ENCODE data around the gene ALDH1A3.

ALDH1A3 gene

DNA sequence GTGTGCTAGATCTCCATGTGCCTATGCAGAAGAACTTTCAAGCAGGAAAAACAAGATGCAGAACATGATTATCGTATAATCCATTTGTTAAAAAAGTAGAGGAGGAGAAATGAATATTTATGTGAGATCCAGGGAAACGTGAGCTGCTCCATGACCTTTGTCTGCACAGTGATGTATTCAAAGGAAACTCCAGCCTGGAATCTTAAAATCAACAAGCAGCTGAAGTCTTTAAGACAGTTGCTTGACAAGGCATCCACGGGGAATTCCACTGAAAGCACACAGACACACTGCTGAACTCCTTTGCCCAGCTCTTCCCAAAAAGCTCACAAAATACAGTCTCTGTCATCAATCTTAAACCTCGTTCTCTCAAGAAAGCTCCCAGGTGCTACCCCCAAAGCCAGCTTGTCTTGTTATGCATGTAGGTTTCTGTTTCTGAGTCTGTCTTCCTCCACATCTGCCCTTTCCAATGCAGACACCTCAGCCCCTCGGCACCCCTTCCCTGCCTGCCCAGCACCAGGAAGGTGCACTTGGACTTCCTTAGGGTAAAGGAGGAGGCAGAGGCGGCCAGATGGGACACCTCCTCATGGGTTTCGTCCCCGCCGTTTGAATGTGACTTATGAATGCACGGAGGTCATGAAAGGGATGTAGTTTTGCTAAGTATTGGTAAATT is 68.3 kb downstream of the ALDH1A3 start:
- H3K9me3 ChIP-seq (ENCODE audit: low read depth, low read length): no peaks in the 10 kb centered on the region
- no peak overlapping the region for H3K27ac ChIP-seq
- no peaks in the 10 kb centered on the region for H3K36me3 ChIP-seq (ENCODE audit: insufficient read depth, low read length)
- H3K9ac ChIP-seq (ENCODE audit: insufficient read length): no peak overlapping the region
- no peak for DNase-seq (ENCODE audit: low read depth, low spot score)
- TF ChIP-seq EZH2 (IDR thresholded peaks at IDR 0.05) (no peak), FOXP2 (optimal IDR thresholded peaks at IDR 0.05; ENCODE audit: control extremely low read depth, extremely low read length, insufficient read depth) (no peak), POLR2AphosphoS5 (IDR thresholded peaks at IDR 0.05; ENCODE audit: borderline replicate concordance, low read depth, low read length) (no peak)
- no peak overlapping the region for H3K4me3 ChIP-seq

DNA sequence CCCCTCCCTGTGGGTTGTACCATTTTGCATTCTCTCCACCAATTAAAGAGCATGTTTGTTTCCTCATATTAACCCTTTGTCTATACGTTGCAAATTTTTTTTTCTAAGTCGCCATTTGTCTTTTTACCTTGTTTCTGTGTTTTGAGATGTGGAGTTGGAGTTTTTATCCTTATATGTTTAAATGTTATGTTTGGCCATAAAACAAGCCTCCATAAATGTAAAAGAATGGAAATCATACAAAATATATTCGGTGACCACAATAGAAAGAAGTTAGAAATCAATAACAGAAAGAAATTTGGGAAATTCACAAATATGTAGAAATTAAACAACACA is 68.8 kb downstream of the ALDH1A3 start:
- H3K27ac ChIP-seq: no peak overlapping the region

DNA sequence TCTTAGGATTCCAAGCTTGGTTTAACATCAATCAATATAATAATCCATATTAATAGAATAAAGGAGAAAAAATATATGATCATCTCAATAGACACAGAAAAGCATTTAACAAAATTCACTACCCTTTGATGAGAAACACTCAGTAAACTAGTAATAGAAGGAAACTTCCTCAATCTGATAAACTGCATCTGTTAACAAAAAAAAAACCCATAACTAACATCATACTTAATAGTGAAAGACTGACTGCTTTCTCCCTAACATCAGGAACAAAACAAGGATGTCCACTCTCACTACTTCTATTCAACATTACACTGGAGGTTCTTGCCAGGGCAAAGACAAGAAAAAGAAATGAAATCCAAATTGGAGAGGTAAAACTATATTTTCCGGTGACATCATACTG is 70.1 kb downstream of the ALDH1A3 start:
- no peaks in the 10 kb centered on the region for H3K36me3 ChIP-seq (ENCODE audit: insufficient read depth, low read length)
- H3K9me3 ChIP-seq (ENCODE audit: low read depth, low read length): no peaks in the 10 kb centered on the region
- TF ChIP-seq EZH2 (IDR thresholded peaks at IDR 0.05): no peak
- no peak for TF ChIP-seq FOXP2 (optimal IDR thresholded peaks at IDR 0.05; ENCODE audit: control extremely low read depth, extremely low read length, insufficient read depth)
- TF ChIP-seq POLR2AphosphoS5 (IDR thresholded peaks at IDR 0.05; ENCODE audit: borderline replicate concordance, low read depth, low read length): no peak
- DNase-seq (ENCODE audit: low read depth, low spot score): no peak
- no peak overlapping the region for H3K27ac ChIP-seq
- no peak overlapping the region for H3K9ac ChIP-seq (ENCODE audit: insufficient read length)
- H3K4me3 ChIP-seq: no peak overlapping the region

More for the DNA sequence above, 68.8 kb downstream of the ALDH1A3 start:
- no peaks in the 10 kb centered on the region for H3K9me3 ChIP-seq (ENCODE audit: low read depth, low read length)
- H3K4me3 ChIP-seq: no peak overlapping the region
- DNase-seq (ENCODE audit: low read depth, low spot score): no peak
- H3K36me3 ChIP-seq (ENCODE audit: insufficient read depth, low read length): no peaks in the 10 kb centered on the region
- no peak overlapping the region for H3K9ac ChIP-seq (ENCODE audit: insufficient read length)
- no peak for TF ChIP-seq EZH2 (IDR thresholded peaks at IDR 0.05)
- TF ChIP-seq POLR2AphosphoS5 (IDR thresholded peaks at IDR 0.05; ENCODE audit: borderline replicate concordance, low read depth, low read length): no peak
- no peak for TF ChIP-seq FOXP2 (optimal IDR thresholded peaks at IDR 0.05; ENCODE audit: control extremely low read depth, extremely low read length, insufficient read depth)

DNA sequence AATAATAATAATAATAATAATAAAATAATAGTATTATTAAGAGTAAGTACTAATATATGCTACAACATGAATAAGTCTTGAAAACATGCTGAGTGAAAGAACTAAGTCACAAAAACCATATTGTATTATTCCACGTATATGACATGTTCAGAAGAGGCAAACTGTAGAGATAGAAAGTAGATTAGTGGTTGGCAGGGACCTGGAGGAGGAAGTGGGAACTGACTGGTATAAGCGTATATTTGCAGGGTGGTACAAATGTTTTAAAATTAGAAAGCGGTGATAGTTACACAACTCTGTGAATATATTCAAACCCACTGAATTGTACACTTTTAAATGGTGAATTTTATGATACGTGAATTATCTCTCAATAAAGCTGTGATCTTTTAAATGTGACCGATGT is 72.3 kb downstream of the ALDH1A3 start:
- H3K36me3 ChIP-seq (ENCODE audit: insufficient read depth, low read length): no peaks in the 10 kb centered on the region
- no peak overlapping the region for H3K27ac ChIP-seq
- H3K9ac ChIP-seq (ENCODE audit: insufficient read length): no peak overlapping the region
- no peak overlapping the region for H3K4me3 ChIP-seq
- DNase-seq (ENCODE audit: low read depth, low spot score): no peak
- H3K9me3 ChIP-seq (ENCODE audit: low read depth, low read length): no peaks in the 10 kb centered on the region
- no peak for TF ChIP-seq FOXP2 (optimal IDR thresholded peaks at IDR 0.05; ENCODE audit: control extremely low read depth, extremely low read length, insufficient read depth)

DNA sequence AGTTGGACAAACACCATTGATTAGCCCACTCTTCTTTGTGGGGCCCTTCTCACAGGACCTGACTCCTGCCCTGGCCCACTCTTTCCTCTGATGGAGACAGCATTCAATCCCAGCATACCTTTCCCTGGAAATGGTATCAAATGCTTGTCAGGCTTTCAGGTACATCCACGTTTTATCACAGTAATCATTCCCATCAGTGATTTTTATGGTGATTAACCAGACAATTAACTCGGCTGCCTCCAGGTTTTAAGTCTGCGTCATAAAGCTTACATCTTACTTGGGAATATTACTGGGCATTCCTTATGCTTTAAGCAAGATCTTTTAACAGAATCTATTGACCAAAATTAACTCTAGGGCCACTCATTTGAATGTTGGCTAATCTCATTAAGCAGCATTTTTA is 72.9 kb downstream of the ALDH1A3 start:
- TF ChIP-seq POLR2AphosphoS5 (IDR thresholded peaks at IDR 0.05; ENCODE audit: borderline replicate concordance, low read depth, low read length): no peak
- no peak for DNase-seq (ENCODE audit: low read depth, low spot score)

DNA sequence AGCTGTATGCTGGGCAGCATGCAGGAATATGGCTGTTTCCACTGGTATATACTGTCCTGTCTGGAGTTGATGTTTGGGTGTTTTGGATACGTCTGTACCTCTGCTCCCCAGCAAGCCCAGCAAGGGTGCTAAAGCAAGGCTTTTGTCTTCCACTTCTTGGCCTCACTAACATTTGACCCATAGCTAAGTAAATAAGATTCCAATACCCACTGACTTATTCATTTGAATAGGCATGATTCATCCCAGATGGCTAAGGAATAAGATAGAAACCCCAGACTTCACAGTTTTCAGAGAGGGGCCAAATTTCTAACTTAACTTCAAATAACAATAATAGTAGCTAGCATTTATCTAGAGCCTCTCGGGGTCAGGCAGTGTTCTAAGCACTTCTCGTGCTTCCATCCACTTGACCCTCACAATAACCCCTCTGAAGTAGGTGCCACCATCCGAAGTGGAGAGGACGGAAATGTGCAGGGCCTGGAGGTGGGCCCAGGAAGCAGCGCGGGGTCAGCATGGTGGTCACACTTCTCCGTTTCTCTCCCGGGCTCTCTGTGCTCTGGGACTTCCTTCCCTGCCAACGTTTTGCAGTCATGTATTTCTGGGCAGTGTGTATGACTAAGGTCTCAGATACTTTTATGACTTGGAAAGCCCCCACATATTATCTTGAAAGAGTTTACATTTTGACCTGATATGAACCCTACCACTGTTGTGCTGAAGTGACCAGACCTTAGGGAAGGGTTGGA is 78.9 kb downstream of the ALDH1A3 start:
- no peak for DNase-seq (ENCODE audit: low read depth, low spot score)
- H3K36me3 ChIP-seq (ENCODE audit: insufficient read depth, low read length): no peaks in the 10 kb centered on the region
- H3K27ac ChIP-seq: no peak overlapping the region
- no peak for TF ChIP-seq EZH2 (IDR thresholded peaks at IDR 0.05)
- TF ChIP-seq FOXP2 (optimal IDR thresholded peaks at IDR 0.05; ENCODE audit: control extremely low read depth, extremely low read length, insufficient read depth): no peak
- TF ChIP-seq POLR2AphosphoS5 (IDR thresholded peaks at IDR 0.05; ENCODE audit: borderline replicate concordance, low read depth, low read length): no peak
- H3K9ac ChIP-seq (ENCODE audit: insufficient read length): no peak overlapping the region
- H3K9me3 ChIP-seq (ENCODE audit: low read depth, low read length): no peaks in the 10 kb centered on the region
- no peak overlapping the region for H3K4me3 ChIP-seq

More for the DNA sequence above, 72.9 kb downstream of the ALDH1A3 start:
- no peaks in the 10 kb centered on the region for H3K9me3 ChIP-seq (ENCODE audit: low read depth, low read length)
- H3K9ac ChIP-seq (ENCODE audit: insufficient read length): no peak overlapping the region
- H3K36me3 ChIP-seq (ENCODE audit: insufficient read depth, low read length): no peaks in the 10 kb centered on the region
- no peak overlapping the region for H3K27ac ChIP-seq
- no peak overlapping the region for H3K4me3 ChIP-seq

DNA sequence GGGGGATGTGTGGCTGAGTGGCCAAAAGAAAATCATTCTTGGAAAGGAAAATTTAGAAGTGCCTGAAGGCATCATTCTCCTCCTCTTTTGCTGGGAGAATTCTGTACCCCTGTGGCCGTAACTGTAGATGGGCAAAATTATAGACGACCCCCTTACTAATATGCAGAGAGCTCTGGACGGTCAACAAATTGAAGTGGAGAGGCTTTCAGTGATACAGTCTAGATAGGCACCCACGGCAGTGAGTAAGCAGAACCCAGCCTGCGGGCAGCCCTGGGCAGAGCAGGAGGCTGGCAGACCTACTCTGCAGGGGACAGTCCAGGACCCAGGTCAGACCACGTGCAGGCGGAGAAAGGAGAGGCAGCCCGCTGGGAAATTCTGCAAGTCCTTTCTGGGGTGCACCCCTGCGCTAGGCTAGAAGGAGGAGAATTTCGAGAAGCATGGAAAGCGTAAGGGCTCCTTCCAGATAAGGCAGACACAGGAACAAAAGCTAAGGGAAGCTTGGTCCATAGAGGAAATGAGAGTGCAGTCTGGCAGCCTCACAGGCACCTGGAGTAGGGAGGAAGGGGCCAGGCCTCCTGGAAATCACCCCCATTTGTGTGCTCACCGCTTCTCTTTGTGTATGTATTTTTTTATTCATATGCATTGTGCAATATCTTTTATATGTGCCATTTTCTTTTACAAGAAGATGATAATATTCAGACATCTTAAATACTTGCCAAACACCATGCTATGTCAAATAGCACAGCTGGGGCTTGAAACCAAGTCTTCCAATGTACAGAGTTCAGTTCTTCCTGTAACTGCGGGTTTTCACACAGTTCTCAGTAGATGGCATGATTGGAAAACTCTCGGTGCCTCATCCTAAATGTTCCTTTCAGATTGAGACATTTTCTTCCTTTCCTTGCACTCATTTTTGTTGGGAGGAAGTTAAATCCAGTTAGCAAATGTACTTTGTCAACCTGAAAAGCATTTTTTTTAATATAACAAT is 79.7 kb downstream of the ALDH1A3 start:
- Histone ChIP-seq H3K9ac (ENCODE audit: insufficient read length) (no peak overlapping the region), H3K27ac (no peak overlapping the region), H3K4me3 (no peak overlapping the region), H3K9me3 (ENCODE audit: low read depth, low read length) (no peaks in the 10 kb centered on the region), H3K36me3 (ENCODE audit: insufficient read depth, low read length) (no peaks in the 10 kb centered on the region)
- DNase-seq (ENCODE audit: low read depth, low spot score): no peak
- TF ChIP-seq POLR2AphosphoS5 (IDR thresholded peaks at IDR 0.05; ENCODE audit: borderline replicate concordance, low read depth, low read length): no peak
